SK-N-DZ (cell line): Measurements from ENCODE around the gene LAPTM5.

Experiments
- DNase-seq: peaks from one replicate; pipeline ENCODE4 v3.0.0-alpha.2; 2015; ENCODE audit warnings: low spot score

LAPTM5 gene

DNA sequence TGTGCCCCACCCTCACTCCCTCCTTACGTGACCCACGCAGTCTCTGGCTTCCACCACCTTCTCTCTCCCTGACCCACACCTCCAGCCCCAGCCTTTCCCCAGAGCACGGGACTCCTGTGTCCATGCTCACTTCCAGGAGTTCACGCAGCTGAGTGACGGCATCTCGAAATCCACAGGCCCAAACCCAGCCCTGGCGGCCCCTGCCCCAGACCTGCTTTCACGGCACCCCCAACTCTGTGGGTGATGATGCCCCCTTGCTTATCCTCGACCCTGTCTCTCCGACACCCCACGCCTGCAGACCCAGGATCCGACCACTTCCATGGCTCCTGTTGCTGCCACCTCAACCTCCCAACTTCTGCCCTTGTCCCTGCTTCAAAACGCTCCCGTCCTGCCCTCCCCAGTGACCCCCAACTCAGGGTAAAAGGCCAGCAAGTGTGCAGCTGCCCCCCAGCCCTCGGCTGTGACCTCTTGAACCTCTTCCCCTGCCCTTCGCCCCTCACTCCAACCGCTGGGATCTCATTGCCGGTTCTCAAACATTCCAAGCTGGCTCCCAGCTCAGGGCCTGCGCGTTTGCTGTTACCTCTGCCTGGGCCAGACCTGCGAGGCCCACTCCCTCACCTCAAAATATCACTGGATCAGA is 30.4 kb upstream of the LAPTM5 start:
- no peak for DNase-seq

DNA sequence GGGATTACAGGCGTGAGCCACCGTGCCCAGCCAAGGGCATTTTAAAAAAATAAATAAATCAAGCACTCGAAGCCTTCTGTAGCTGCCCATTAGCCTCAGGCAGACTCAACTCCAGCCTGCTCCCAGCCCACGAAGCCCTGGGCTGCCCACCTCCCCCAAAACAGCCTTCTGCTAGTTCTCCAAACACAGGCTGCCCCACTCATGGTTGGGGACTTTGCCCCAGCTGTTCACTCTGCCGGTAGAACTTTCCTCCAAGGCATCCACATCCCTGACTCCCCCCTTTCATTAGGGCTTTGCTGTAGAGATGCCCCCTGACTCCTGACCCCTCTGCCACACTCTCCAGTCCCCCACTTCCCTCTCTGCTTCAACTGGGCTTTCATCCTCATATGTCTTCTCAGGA is 29.7 kb upstream of the LAPTM5 start:
- DNase-seq: no peak

DNA sequence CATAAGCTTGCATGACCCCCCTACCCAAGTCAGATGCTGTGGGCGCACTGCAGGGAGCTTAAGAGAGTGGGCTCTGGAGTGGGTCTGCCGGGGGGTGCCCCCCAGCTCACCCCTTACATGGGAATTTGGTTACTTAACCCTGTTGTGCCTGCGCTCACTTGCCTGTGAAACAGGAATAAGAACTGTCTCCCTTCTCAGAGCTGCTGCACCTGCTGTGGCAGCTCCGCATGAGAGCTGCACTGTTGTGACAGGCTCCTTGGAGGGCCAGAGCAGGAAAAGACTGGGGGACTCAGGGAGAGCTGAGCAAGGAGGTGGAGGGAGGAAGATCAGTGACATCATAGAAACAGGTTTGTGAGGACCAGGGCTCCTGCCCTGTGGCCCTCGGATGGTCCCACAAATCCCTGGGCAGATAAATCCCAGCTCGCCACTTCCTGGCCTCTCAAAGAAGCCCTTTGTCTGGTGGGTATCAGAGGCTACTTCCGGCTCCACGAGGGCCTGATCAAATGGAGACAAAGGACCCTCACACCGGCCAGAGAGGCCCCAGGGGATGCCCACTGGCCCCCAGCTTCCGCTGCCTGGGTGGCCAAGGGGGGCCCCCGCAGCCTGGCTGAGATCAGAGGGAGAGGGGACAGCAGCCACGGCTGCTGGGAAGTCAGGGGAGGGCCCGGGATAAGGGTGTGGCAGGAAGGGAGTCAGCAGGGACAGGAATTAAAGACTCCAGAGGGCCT is 28.9 kb upstream of the LAPTM5 start:
- no peak for DNase-seq

DNA sequence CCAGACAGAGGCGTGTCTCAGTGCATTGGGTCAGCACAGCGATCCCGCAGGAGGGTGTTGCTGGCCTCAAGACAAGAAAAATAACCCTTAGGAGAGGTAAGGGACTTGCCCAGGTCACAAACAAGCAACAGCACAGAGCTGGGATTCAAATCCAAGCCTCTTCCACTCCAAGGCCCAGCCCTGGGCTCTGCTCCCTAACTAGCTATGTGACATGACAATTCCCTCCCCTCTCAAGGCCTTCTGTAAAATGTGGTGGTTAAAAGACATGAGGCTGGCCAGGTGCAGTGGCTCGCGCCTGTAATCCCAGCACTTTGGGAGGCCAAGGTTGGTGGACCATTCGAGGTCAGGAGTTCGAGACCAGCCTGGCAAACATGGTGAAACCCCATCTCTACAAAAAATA is 28.1 kb upstream of the LAPTM5 start:
- no peak for DNase-seq

DNA sequence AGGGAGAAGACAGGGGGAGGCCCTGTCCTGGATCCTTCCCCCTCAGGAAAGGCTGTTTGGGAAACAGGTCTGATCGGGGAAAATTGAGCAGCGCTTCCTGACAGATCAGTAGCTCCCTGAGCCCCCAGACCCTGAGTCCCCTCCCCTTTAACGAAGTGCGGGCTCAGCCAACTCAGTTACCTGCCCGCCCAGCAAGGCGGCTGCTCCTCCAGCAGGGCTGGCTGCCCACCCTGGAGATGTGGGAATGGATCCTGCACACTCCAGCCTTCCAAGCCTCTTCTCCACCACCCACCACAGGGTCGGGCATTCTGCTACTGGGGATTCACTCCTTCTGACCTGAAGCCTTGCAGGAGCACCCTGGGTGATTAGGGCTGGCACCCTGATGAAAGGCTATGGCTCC is 27.6 kb upstream of the LAPTM5 start:
- DNase-seq: no peak

GRCh38 chr1:30783256-30783915 is 25.8 kb upstream of the LAPTM5 start:
- DNase-seq: no peak

DNA sequence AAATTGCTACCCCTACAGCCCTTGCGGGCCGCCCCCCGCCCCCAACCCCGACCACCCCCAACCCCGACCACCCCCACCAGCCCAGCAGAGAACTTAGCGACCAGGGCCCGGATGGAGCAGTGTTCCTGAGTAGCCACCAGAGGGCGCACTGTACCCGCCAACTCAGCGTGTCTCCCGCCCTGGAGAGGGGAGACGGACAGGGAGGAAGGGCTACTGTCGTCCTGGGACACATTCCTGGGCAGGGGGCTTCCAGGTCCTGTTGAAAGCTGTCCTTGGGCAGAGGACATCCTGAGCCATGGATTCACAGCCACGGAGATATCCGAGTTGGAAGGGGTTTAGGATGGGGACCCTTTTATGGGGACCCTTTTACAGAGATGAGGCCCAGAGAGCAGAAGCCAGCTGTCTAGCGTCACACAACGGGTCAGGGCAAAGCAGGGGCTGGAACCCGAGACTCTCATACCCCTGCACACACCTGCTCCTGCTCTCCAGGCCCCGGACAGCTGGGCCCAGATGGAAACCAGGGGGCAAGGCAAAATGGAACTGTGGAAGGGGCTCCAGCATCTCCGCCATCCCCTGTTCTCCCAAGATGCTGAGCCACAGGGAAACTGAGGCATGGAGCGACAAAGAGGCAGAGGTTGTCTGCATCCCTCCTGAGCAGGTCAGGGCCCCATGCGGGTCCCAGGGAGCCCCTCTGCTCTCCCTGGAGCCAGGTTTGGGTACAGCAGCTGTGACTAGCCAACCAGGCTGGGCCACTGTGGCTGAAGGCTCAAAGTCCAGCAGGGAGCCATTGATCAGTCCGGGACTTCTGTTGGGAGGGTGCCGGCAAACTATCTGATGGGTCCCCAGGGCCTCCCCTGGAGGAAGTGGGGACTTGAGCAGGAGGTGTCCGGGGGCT is 25.0 kb upstream of the LAPTM5 start:
- peak; percentile 53 for DNase-seq

- no peak for DNase-seq
Measured at GRCh38 chr1:30781906-30782305, 24.3 kb upstream of the LAPTM5 start.

DNA sequence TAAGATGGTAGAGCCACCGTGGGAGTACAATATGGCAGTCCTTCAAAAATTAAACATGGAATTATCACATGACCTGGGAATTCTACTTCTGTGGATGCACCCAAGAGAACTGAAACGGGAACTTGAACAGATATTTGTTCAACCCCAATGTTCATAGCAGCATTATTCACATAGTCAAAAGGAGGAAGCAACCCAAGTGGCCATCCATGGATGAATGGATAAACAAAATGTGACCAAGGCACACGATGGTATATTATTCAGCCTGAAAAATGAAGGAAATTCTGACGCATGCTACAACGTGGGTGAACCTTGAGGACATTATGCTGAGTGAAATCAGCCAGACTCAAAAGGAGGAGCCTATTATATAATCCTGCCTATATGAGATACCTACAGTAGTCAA is 22.8 kb upstream of the LAPTM5 start:
- DNase-seq: no peak

- DNase-seq: peak; percentile 25
Measured at GRCh38 chr1:30779294-30780071, 21.9 kb upstream of the LAPTM5 start.

DNA sequence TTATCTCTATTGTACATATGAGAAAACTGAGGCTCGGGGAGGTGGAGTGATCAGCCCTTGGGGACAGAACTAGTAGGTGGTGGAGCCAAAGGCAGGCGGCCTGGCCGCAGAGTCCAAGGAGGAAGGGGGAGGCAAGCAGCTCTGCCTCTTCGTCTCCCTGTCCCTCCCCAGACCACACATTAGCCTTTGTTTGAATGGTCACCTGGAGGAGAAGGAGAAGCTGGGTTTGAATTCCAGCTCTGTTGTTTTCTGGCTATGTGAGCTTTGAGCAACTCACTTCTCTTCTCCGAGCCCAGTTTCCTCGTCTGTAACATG is 21.4 kb upstream of the LAPTM5 start:
- no peak for DNase-seq

- peak; percentile 22 for DNase-seq
Measured at GRCh38 chr1:30778154-30778978, 20.8 kb upstream of the LAPTM5 start.

DNA sequence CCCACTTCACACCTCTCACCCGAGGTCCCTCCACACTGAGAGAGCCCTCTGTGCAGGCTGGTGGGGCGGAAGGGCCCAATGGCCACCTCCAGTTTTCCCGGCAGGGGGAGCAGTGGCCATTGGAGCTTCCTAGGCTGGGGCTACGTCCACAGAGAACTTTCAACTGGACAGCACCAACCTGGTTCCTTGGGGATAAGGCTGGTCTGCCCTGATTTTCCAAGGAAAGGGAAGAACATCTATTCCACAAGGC is 20.3 kb upstream of the LAPTM5 start:
- no peak for DNase-seq

DNA sequence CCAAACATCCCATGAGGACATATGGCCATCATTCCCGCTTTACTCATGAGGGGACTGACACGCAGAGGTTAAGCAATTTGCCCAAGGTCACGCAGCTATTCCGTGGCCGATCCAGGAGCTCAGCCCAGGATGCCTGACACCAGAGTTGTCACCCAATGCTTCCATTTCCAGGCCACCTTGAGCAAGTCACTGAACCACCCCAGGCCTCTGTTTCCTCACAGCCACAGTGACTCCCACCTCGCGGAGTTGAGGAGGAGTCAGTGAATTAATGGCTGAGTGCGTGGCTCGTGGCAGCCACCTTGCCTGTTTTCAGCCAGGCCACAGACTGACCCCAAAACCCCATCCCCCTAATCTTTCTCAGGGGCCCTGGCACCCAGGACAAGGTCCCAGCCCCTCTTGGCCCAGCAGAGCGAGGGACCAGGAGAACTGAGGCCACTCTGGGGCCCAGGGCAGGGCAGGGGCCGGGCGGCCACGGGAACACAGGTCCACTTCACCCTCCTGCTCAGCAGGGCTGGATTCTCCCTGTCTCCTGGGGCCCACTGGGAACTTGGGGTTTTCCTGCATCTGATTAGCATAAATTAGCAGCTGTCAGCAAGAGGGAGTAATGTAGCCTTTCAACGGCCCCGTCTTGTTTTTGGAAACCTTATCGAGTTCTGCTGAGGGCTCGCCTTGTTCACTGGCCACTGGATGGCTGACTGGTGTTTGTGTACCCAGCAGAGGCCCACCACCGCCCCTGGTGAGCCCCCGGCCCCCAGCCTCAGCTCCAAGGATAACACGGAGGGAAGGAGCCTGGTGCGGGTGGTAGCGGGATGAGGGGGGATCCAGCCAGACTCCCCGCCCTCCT is 19.7 kb upstream of the LAPTM5 start:
- DNase-seq: no peak

DNA sequence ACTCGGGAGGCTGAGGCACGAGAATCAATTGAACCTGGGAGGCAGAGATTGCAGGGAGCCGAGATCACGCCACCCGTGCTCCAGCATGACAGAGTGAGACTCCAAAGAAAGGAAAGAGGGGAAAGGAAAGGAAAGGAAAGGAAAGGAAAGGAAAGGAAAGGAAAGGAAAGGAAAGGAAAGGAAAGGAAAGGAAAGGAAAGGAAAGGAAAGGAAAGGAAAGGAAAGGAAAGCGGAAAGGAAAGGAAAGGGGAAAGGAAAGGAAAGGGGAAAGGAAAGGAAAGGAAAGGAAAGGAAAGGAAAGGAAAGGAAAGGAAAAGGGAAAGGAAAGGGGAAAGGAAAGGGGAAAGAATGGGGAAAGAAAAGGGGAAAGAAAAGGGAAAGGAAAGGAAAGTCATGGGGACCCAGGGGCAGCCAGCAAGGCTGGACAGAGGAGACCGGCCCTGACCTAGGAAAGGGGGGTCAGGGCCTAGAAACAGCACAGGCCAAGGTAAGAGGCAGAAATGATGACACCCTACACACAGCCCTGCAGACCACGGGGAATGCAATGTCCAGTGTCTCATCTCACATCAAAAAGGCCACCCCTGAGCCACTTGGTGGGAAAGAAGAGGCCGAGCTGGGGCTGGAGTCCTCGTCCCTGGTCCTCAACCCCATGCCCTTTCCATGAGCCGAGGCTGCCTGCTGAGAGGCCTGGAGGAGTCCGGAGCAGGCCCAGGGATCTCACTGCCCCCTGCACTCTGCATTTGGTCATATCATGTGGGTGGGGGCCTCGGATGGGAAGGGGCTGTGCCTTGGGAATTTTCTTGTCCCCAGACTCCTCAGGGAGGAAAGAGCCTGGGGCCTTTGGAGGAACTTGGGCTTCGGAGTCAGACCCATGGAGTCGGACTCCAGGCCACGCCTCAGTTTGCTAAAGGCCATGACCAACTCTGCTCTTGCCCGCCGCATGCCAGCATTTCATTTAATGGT is 18.8 kb upstream of the LAPTM5 start:
- no peak for DNase-seq

DNA sequence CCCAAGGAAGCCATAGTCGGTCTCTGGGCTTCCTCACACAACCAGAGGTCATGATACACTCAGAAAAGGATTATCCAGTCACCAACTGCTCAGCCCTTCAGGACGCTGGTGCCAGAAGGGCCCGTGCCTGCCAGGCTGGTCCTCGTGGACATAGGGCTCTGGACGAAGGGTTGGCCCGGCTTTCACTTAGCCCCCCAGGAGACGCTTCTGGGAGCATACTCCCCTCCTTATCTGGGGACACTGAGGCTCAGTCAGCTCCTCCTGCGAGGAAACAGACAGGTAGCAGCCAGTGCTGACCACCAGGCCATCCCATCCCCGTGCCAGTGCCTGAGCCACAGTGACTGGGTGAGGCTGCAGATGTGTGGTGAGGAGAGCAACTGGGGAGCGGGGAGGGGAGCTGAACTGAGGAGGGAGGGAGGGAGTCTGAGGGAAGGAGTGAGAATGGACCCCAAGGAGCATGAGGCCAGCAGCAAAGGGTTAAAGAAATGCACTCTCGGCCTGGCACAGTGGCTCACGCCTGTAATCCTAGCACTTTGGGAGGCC is 17.9 kb upstream of the LAPTM5 start:
- no peak for DNase-seq

DNA sequence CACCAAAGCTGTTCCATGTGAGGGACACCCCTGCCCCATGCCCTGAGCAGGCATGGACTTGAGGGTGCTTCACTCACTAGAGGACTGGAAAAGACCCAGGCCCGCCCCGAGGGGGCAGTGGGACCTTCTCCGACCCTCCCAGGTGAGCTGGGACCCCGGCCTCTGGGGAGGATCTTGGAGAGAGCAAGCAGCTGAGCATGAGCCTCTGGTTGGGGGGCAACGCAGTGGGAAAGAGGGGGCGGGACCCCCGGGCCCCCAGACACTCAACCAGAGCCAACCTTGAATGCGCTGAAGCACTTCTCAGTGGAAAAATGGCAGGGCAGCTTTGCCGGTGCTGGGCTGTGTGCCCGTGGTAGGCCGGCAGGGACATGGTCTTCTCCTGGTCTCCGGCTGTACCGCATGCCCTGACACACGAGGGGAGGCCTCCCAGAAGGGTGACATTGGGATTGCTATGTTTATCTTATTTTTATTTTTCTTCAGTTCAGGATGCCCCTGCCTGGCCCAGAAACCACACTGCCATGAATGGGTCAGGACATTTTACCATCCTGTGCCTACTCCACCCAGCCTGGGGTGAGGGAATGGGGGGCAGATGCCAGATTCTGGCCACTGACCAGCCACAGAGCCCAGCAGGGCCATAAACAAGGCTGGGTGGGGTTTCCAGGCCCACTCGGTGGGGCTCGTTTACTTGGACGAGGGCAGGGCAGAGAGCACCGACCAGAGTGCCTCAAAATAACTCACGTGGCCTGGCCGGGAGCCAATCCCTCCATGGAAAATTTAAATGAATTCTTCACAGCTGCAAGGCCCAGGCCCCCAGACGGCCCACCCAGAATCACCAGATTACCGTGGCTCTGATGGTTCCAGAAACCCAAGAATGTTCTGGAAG is 17.2 kb upstream of the LAPTM5 start:
- DNase-seq: no peak
